Colonic mucosa (tissue), 4 donors: ENCODE data around the gene KATNAL1. TPM values are rescaled to one million over a fixed set of nuclear protein-coding genes. Genes with fewer than 3 reads are reported as not detected.

ENCODE experiments used
- DNase-seq: peaks from one replicate; pipeline ENCODE4 v3.0.0-alpha.2; 2020
- H3K27ac ChIP-seq: fragments of 200-600 bp; one replicate; pipeline ENCODE4 v1.8.0; 2021
- H3K27me3 ChIP-seq: fragments of 200-600 bp; one replicate; pipeline ENCODE4 v1.8.0; 2021
- H3K36me3 ChIP-seq: fragments of 200-600 bp; one replicate; pipeline ENCODE4 v1.8.0; 2021
- H3K4me1 ChIP-seq: fragments of 200-600 bp; one replicate; pipeline ENCODE4 v1.8.0; 2021; ENCODE audit warnings: mild to moderate bottlenecking
- H3K4me3 ChIP-seq: fragments of 200-600 bp; one replicate; pipeline ENCODE4 v1.8.0; 2021
- H3K9ac ChIP-seq, 2 donors: one replicate each; pipeline ENCODE4 v1.7.0; 2013; ENCODE audit warnings: control low read depth in 2 of 2, low read depth in 2 of 2, low read length in 2 of 2
- H3K9me3 ChIP-seq: fragments of 200-600 bp; one replicate; pipeline ENCODE4 v1.8.0; 2021
- intact Hi-C: fragments of 100-400 bp; cut with DNase I; formaldehyde crosslinking; loops from one replicate; pipeline ENCODE4 v1.14.1; 2022
- total RNA-seq, 2 donors: library from RNA; stranded (reverse); fragmentation: NEBNext Ultra II Directional in 1 of 2; extraction: Animal tissue kit (Norgen Biotek cat#: 25700) in 1 of 2; gene quantifications; one replicate each; pipeline ENCODE4 v1.2.1, GENCODE V29; 2021
- TF ChIP-seq, protein P1 (sequence below): fragments of 200-600 bp; IDR thresholded peaks from one replicate; pipeline ENCODE4 v1.8.0; 2022; ENCODE audit warnings: antibody characterized with exemption, mild to moderate bottlenecking
- donor health status: healthy.
- donor health status: DM: no; HTN: no; CAD: no.
- donor health status: DM: no; HTN: no; CAD: no.

Gene KATNAL1
- total RNA-seq, 2 donors from 2014 or later: 5.9 to 9.3 TPM

DNA sequence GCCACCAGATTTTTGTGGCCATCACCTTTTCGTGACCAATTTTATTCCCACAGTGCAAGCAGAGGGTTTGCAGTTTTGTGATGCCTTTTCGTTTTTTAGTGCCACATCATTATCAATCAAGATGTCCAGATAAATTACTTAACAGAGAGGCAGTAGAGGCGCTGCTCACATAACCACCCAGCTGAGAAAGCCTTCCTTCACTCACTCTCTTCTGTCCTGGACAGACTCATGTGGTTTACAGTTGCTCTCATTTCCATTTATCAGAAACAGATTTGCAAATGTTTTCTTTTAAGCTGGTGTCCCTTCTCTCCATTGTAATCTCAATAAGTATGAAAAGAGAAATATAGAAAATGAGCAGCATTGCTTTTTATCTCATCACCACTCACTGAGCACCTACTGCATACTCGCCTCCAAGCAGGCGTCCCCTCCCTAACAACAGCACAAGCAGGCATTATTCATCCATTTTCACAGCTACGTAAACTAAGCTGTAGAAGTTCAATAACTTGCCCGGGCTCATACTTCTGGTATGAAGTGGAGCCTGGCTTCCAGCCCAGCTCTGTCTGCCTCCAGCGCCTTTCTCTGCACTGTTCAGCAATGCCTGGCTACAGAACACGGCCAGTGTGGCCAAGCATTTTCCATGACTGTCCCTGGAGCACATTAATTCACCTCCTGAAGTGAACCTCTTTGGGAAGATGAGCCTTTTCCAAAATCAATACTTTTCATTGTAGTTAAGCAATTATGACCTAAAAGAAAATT lies 34.6 kb upstream of the KATNAL1 start:
- no peak overlapping the region for H3K9ac ChIP-seq
- H3K4me1 ChIP-seq: no peaks in the 10 kb centered on the region
- intact Hi-C loops: no loop called here

DNA sequence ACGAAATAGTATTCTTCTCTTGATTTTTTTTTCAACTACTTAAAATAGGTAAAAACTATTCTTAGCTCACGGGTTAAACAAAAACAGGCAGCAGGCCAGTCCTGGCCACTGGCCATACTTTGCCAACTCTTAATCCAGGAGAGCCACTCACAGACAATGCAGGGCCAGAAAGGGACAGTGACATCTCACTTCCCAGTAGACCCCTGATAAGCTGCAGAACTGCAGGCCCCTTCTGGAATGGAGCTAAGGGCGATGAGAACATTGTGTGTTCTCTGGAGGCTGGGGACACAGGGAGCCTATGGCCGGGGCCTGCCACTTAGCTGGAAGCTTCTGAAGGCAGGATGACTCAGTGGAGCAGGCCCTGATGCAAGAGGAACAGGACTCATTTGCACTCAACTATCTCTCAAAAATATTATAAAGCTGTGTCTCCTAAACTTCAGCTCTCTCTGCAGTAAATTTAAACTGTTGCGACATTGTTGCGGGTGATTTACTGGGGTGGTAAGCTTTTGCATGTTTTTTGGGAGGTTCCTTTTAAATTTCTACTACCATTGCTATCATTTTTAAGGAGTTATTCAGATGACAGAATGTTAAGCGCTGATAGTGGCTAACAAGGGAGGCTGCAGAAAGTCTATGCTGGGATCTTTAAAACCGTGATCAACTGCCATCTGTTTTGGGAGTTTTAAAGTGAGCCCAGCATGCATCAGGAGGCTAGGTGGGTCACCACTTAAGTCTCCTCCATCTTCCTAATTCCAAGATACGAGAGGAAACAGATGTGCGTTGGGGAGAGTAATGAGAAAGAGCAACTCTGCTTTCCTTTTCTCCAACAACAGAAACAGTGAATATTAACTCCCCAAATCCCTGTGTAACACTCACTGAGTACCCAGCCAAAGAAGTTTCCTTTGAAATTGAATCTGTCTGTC lies 33.2 kb upstream of the KATNAL1 start:
- Histone ChIP-seq H3K4me1 (no peaks in the 10 kb centered on the region), H3K27me3 (no peaks in the 10 kb centered on the region), H3K9me3 (no peaks in the 10 kb centered on the region), H3K9ac (no peak overlapping the region), H3K36me3 (no peaks in the 10 kb centered on the region), H3K4me3 (no peak overlapping the region), H3K27ac (no peak overlapping the region)
- TF ChIP-seq, protein P1, sequence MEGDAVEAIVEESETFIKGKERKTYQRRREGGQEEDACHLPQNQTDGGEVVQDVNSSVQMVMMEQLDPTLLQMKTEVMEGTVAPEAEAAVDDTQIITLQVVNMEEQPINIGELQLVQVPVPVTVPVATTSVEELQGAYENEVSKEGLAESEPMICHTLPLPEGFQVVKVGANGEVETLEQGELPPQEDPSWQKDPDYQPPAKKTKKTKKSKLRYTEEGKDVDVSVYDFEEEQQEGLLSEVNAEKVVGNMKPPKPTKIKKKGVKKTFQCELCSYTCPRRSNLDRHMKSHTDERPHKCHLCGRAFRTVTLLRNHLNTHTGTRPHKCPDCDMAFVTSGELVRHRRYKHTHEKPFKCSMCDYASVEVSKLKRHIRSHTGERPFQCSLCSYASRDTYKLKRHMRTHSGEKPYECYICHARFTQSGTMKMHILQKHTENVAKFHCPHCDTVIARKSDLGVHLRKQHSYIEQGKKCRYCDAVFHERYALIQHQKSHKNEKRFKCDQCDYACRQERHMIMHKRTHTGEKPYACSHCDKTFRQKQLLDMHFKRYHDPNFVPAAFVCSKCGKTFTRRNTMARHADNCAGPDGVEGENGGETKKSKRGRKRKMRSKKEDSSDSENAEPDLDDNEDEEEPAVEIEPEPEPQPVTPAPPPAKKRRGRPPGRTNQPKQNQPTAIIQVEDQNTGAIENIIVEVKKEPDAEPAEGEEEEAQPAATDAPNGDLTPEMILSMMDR: no peak
- intact Hi-C loops: no loop called here
- peak; percentile 34 for DNase-seq

More for the DNA sequence above, 34.6 kb upstream of the KATNAL1 start:
- Histone ChIP-seq H3K36me3 (no peaks in the 10 kb centered on the region), H3K27ac (no peak overlapping the region), H3K27me3 (no peaks in the 10 kb centered on the region), H3K4me3 (no peak overlapping the region), H3K9me3 (no peaks in the 10 kb centered on the region)
- peak; percentile 62 for DNase-seq
- TF ChIP-seq, protein P1: no peak

DNA sequence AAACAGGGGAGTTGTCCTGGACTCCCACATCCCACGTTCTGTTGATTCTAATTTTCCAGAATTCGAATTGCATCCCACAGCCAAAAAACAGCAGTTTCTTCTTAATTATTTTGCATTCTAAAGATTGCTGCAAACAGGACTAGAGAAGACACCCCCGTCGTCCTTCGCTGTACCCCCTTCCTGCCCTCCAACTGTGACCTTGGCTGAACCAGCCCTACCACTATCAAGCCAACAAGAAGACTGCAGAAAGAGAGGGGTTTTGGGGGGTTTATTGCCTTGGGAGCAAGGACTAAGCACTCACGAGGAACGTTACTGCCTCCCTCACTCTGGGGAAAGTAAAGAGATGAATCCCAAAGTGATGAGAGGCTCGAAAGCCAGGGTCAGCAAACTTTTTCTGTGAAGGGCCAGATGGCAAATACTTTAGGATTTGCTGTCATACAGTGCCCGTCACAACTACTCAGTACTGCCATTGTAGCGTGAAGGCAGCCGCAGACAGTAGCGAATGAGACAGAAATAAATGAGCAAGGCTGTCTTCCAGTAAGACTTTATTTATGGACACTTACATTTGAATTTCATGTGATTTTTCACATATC lies 32.5 kb upstream of the KATNAL1 start:
- Histone ChIP-seq H3K27me3 (no peaks in the 10 kb centered on the region), H3K9ac (no peak overlapping the region), H3K27ac (no peak overlapping the region), H3K4me3 (no peak overlapping the region), H3K4me1 (no peaks in the 10 kb centered on the region), H3K36me3 (no peaks in the 10 kb centered on the region), H3K9me3 (no peaks in the 10 kb centered on the region)
- intact Hi-C loops: no loop called here
- TF ChIP-seq, protein P1: no peak
- DNase-seq: no peak

DNA sequence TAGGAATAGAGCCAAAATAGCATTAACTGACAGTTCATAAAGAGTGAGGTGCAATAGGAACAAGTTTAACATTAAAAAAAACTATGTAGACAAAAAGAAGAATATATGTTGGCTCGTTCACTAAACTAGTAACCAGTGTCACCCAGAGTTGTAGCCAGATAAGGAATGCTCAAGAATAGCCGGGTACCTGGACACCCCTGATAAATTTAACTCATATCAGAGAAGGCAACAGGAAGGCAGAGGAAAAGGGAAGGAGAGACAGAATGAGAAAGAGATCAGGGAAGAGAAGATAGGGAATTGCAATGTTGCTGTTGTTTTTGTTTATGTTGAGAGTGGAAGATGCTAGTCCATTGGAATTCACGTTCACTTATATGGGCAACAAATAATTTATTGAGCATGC lies 31.6 kb upstream of the KATNAL1 start:
- Histone ChIP-seq H3K36me3 (no peaks in the 10 kb centered on the region), H3K4me1 (no peaks in the 10 kb centered on the region), H3K27me3 (no peaks in the 10 kb centered on the region), H3K9me3 (no peaks in the 10 kb centered on the region), H3K27ac (no peak overlapping the region), H3K9ac (no peak overlapping the region), H3K4me3 (no peak overlapping the region)
- no peak for DNase-seq
- intact Hi-C loops: no loop called here
- TF ChIP-seq, protein P1: no peak

DNA sequence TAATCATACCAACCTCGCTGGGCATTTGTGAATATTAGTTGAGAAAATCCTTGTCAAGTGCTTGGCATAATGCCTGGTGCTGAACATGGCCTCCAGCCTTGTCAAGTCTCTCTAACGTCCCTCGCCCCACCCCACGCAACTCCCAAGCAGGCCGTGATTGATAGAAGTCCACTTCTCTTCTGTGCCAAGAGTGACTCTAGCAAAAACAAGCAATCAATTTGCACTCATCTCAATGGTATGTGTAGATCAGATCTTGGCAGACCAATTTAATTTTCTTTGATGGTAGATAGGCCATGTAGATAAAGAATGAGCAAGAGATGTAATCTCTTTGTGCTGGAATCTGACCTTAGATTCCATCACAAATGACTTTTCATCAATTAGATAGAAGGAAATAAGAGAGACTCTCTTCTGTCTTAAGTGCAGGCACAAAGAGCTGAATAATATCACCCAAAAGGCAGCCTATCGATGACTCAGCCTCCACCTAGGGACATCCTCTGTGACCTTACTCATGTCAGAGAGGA lies 31.0 kb upstream of the KATNAL1 start:
- TF ChIP-seq, protein P1: no peak
- Histone ChIP-seq H3K36me3 (no peaks in the 10 kb centered on the region), H3K9me3 (no peaks in the 10 kb centered on the region), H3K27ac (no peak overlapping the region), H3K27me3 (no peaks in the 10 kb centered on the region), H3K4me3 (no peak overlapping the region), H3K4me1 (no peaks in the 10 kb centered on the region), H3K9ac (no peak overlapping the region)
- intact Hi-C loops: no loop called here
- DNase-seq: no peak
